Stomach (tissue), 9 donors: ENCODE results near the gene DNAAF8. TPM values are rescaled to one million over a fixed set of nuclear protein-coding genes. Genes with fewer than 3 reads are reported as not detected.
"Not testable (repeated sequence)": the region's sequence is repeated elsewhere in the genome, so short reads cannot be mapped to it uniquely, and the experiment has no call there.

Experiments used
- DNase-seq, 2 donors: peaks; one replicate each; pipeline versions ENCODE4 v3.0.0 to v3.0.0-alpha.2; 2013 to 2019
- H3K27ac ChIP-seq, 5 donors: fragments of 200-600 bp in 4 of 5; sonication (generic) in 4 of 5; one replicate each; pipeline ENCODE4 v1.5.1; 2013 to 2019; ENCODE audit warnings: mild to moderate bottlenecking in 1 of 5, moderate library complexity in 1 of 5
- H3K27me3 ChIP-seq, 3 donors: fragments of 200-600 bp; sonication (generic); one replicate each; pipeline ENCODE4 v1.5.1; 2017 to 2019; ENCODE audit warnings: mixed run types in 1 of 3
- H3K36me3 ChIP-seq, 4 donors: fragments of 200-600 bp; sonication (generic); 1 replicate in 3 of 4; 2 replicates in 1 of 4; pipeline ENCODE4 v1.5.1; 2016 to 2019
- H3K4me1 ChIP-seq, 4 donors: fragments of 200-600 bp; sonication (generic); one replicate each; pipeline ENCODE4 v1.5.1; 2016 to 2019
- H3K4me3 ChIP-seq, 4 donors: fragments of 200-600 bp; sonication (generic) in 3 of 4; one replicate each; pipeline ENCODE4 v1.5.1; 2016 to 2019; ENCODE audit warnings: mild to moderate bottlenecking in 1 of 4
- H3K9me3 ChIP-seq, 4 donors: fragments of 200-600 bp; sonication (generic); one replicate each; pipeline ENCODE4 v1.5.1; 2016 to 2019
- EP300 ChIP-seq: sonication (generic); formaldehyde crosslinking; IDR thresholded peaks from one replicate; pipeline ENCODE4 v1.6.1; 2017; ENCODE audit warnings: antibody characterized with exemption
- POLR2A ChIP-seq, 4 donors: fragments of 450-650 bp; IDR thresholded peaks; one replicate each; pipeline ENCODE4 v1.6.1; 2016; ENCODE audit warnings: antibody characterized with exemption in 4 of 4, control low read depth in 2 of 4, mild to moderate bottlenecking in 1 of 4, moderate library complexity in 1 of 4
- POLR2AphosphoS5 ChIP-seq, 3 donors: sonication (generic); formaldehyde crosslinking; IDR thresholded peaks; one replicate each; pipeline ENCODE4 v1.6.1; 2016; ENCODE audit warnings: antibody characterized with exemption in 3 of 3
- WGBS, 5 donors: extraction: QIAGEN DNeasy Blood & Tissue Kit in 3 of 5; methylation state at CpG; one replicate each; pipeline versions ENCODE4 v1.1.5 to v1.1.7; 2013 to 2018; 5-methylcytosine and 5-hydroxymethylcytosine counted together
- intact Hi-C: fragments of 100-400 bp; cut with DNase I; formaldehyde crosslinking; loops from one replicate; pipeline ENCODE4 v1.15.1; 2023; ENCODE audit warnings: low total_unique reads
- polyA plus RNA-seq, 3 donors: library from polyadenylated mRNA; stranded (reverse); fragments of 200-250 nt; gene quantifications; one replicate each; pipeline ENCODE4 v1.2.3, GENCODE V29; 2013
- total RNA-seq, 5 donors: library from RNA; depleted of rRNA; stranded (reverse); fragments of >200 nt; gene quantifications; one replicate each; pipeline versions ENCODE4 v1.1.0 to v1.2.3, GENCODE V29; 2014 to 2016
- TF ChIP-seq, protein P1 (sequence below), 7 experiments: fragments of 450-650 bp in 4 of 7; fragments of 200-600 bp in 3 of 7; sonication (generic) in 3 of 7; IDR thresholded peaks; one replicate each; pipeline ENCODE4 v1.5.1; 2016 to 2019; ENCODE audit warnings: antibody characterized with exemption in 7 of 7, control low read depth in 2 of 7, mild to moderate bottlenecking in 1 of 7
- donor health status: healthy with polysubstance abuse.
- donor health status: Bipolar disorder and iron deficiency.
- donor health status: healthy.

DNAAF8 gene
- total and polyA plus RNA-seq, 8 donors: 0.68 to 1.8 (median 1.2) TPM; not detected in 5

DNA sequence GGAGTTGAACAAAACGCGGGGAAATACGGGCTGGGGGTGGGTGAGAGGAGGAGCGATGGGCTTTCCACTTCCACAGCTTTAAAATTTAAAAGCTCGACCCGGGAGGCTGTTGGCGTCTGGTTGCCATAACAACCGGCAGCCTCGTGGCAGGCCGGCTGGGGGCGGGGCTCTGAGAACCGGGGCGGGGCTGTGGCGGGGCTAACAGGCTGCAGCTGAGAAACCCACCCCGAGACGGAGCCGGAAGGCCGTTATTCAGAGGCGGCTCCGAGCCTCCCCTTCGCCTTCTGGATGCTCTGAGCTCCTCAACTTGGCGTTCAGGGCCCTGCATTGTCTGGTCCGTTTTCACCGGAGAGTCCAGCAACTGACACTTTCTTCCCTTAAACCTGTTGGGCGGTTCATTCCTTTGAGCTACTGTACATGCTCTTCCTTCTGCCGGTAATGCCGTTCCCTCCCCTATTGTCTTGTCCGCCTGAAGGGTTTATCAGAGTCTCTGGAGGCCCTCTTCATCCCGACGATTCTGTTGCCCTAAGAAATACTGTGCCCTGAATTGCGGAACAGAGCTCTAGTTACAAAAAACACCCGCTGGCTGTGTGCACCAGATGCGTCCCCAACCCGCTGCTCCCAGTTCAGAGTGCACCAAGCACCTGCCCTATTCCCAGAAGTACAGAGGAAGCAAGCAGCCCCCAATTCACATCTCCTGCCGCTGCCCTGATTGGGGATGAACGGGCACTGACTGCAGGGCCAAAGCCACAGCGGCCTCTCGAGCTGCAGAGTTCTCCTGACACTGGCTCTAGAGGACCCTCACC lies 596 bp downstream of the DNAAF8 start:
- Histone ChIP-seq H3K27ac (peak overlapping the region; percentile 80 to 93 (median 88)), H3K27me3 (no peaks in the 10 kb centered on the region), H3K4me1 (peaks cover 6 to 23% (median 20%) of the 10 kb centered on the region in 4 donors), H3K4me3 (peak overlapping the region; percentile 96 to 98 (median 97)), H3K9me3 (no peaks in the 10 kb centered on the region), H3K36me3 (peaks cover 0 to 20% (median 12%) of the 10 kb centered on the region in 4 donors)
- TF ChIP-seq POLR2AphosphoS5 (IDR thresholded peaks at IDR 0.05) (peak in 1 of 3 donors; percentile 25), EP300 (no peak)
- WGBS, 5 donors: 6 to 9% (median 7%) methylated on average over 28 to 38 of the region's 38 CpGs
- intact Hi-C loops: no loop called here
- peak; percentile 91 to 96 for DNase-seq

DNA sequence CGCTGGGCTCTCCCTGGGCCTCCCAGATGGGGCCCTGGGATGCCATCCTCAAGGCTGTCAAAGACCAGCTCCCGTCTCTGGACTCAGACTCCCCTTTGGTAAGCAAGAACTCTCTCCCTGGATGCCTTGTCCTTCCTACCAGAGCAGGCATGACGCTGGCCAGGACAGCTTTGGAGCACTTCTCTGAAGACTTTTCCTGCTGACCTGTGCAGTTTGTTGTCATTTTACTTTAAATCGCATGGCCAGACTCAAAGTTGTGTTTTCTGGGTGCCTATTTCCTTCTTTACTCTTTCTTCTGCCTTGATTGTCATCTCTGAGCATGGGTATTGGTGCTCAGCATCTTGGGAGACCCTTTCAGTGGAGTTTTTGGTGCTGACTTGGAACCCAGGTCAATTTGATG lies 2.2 kb downstream of the DNAAF8 start:
- intact Hi-C loops: no loop called here
- TF ChIP-seq, protein P1, sequence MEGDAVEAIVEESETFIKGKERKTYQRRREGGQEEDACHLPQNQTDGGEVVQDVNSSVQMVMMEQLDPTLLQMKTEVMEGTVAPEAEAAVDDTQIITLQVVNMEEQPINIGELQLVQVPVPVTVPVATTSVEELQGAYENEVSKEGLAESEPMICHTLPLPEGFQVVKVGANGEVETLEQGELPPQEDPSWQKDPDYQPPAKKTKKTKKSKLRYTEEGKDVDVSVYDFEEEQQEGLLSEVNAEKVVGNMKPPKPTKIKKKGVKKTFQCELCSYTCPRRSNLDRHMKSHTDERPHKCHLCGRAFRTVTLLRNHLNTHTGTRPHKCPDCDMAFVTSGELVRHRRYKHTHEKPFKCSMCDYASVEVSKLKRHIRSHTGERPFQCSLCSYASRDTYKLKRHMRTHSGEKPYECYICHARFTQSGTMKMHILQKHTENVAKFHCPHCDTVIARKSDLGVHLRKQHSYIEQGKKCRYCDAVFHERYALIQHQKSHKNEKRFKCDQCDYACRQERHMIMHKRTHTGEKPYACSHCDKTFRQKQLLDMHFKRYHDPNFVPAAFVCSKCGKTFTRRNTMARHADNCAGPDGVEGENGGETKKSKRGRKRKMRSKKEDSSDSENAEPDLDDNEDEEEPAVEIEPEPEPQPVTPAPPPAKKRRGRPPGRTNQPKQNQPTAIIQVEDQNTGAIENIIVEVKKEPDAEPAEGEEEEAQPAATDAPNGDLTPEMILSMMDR (IDR thresholded peaks at IDR 0.05): no peak
- TF ChIP-seq POLR2AphosphoS5 (IDR thresholded peaks at IDR 0.05): no peak
- TF ChIP-seq POLR2A (IDR thresholded peaks at IDR 0.05): no peak
- no peak for TF ChIP-seq EP300
- H3K9me3 ChIP-seq: no peaks in the 10 kb centered on the region
- H3K36me3 ChIP-seq: peaks cover 0 to 6% (median 0%) of the 10 kb centered on the region in 4 donors
- H3K27ac ChIP-seq: no peak overlapping the region
- H3K27me3 ChIP-seq: no peaks in the 10 kb centered on the region
- no peak overlapping the region for H3K4me3 ChIP-seq
- 73 to 90% (median 90%) methylated on average over 4 of the region's 4 CpGs for WGBS, 5 donors
- peaks cover 6 to 23% (median 20%) of the 10 kb centered on the region in 4 donors for H3K4me1 ChIP-seq
- no peak for DNase-seq

DNA sequence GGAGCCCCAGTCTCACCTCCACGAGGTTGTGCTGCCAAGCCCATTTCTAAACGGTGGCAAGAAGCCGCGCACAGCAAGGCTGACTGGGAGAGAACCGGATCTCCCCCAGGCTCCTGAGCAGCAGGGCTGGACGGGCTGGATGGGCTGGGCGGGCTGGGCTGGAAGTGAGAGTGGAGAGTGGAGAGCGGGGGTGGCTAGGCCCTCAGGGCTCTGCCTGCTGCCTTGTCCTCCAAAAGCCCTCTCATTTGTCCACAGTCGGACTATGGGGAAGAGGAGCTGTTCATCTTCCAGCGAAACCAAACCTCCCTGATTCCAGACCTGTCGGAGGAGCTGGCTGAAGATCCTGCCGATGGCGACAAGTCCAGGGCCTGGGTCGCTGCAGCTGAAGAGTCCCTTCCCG lies 3.2 kb downstream of the DNAAF8 start:
- Histone ChIP-seq H3K36me3 (no peaks in the 10 kb centered on the region), H3K9me3 (no peaks in the 10 kb centered on the region), H3K27me3 (no peaks in the 10 kb centered on the region), H3K27ac (no peak overlapping the region), H3K4me3 (no peak overlapping the region), H3K4me1 (peaks cover 6 to 23% (median 18%) of the 10 kb centered on the region in 4 donors)
- intact Hi-C loops: no loop called here
- no peak for TF ChIP-seq EP300
- TF ChIP-seq POLR2A (IDR thresholded peaks at IDR 0.05): no peak
- no peak for TF ChIP-seq POLR2AphosphoS5 (IDR thresholded peaks at IDR 0.05)
- TF ChIP-seq, protein P1 (IDR thresholded peaks at IDR 0.05): no peak
- no peak for DNase-seq
- 72 to 84% (median 79%) methylated on average over 11 to 15 of the region's 15 CpGs for WGBS, 5 donors

DNA sequence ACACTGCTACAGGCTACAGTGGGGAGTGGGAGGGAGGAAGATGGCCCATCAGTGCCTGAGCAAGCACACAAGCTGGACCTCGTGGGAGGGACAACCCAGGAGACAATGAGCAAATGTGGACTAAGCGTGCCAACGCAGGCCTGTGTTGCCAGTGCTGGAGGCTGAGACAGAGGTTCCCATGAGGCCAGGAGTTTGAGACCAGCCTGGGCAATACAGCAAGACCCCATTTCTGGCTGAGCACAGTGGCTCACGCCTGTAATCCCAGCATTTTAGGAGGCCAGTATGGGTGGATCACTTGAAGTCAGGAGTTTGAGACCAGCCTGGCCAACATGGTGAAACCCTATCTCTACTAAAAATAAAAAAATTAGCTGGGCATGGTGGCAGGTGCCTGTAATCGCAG lies 4.0 kb downstream of the DNAAF8 start:
- DNase-seq, H3K4me3 ChIP-seq, H3K27ac ChIP-seq, H3K36me3 ChIP-seq, intact Hi-C loops, H3K9me3 ChIP-seq, H3K27me3 ChIP-seq: not testable (repeated sequence)
- H3K4me1 ChIP-seq: peaks cover 6 to 23% (median 17%) of the 10 kb centered on the region in 4 donors
- WGBS, 5 donors: 65 to 87% (median 78%) methylated on average over 5 of the region's 5 CpGs

DNA sequence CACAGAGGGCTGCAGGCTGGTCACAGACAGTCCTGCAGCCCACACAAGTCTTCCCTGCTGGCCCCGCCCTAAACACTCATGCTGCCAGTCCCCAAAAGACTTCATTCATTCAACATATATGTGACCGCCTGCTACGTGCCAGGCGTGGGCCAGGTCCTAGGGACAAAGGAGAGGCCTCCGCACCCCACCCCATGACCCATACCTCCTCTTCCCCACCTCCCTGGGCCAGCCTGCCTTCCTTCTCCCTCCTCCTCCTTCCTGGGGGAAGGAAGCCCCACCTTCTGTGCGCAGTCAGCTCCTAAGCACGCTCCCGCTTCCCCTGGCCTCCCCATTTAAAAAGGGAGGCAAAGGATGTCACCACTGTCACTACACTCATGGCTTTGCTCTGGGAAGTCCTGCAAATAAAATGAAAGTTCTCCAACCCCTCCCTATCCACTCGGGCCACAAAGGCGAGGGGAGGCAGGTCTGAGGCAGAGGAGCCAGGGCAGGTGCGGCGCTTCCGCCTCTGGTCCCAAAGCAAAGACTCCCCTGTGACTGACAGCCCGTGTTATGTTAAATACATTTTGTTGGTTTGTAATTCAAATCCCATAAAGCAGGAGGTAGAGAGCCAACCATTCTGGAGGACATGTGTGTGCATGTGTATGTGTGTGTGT lies 9.0 kb downstream of the DNAAF8 start:
- TF ChIP-seq, protein P1 (IDR thresholded peaks at IDR 0.05): no peak
- no peak for TF ChIP-seq EP300
- TF ChIP-seq POLR2A (IDR thresholded peaks at IDR 0.05): no peak
- TF ChIP-seq POLR2AphosphoS5 (IDR thresholded peaks at IDR 0.05): no peak
- intact Hi-C loops: no loop called here
- H3K36me3 ChIP-seq: peaks cover 0 to 2% (median under 1%) of the 10 kb centered on the region in 4 donors
- H3K4me3 ChIP-seq: peak overlapping the region in 3 of 4 donors; percentile 27 to 31 (median 30)
- WGBS, 5 donors: 20 to 35% (median 23%) methylated on average over 14 of the region's 14 CpGs
- H3K27me3 ChIP-seq: no peaks in the 10 kb centered on the region
- H3K27ac ChIP-seq: no peak overlapping the region
- peaks cover 15 to 27% (median 22%) of the 10 kb centered on the region in 4 donors for H3K4me1 ChIP-seq
- DNase-seq: peak in 1 of 2 donors; percentile 75
- no peaks in the 10 kb centered on the region for H3K9me3 ChIP-seq
